NT2/D1 (cell line): Measurements from ENCODE around the gene TGM5.
"Not testable (repeated sequence)": the region's sequence is repeated elsewhere in the genome, so short reads cannot be mapped to it uniquely, and the experiment has no call there.

Experiments
- SUZ12 ChIP-seq: IDR thresholded peaks from 2 replicates; pipeline ENCODE4 v1.6.1; 2011; ENCODE audit not compliant: insufficient read length, insufficient read depth; ENCODE audit errors: extremely low read depth
- YY1 ChIP-seq: IDR thresholded peaks from 2 replicates; pipeline ENCODE4 v1.6.1; 2011; ENCODE audit not compliant: insufficient read length, insufficient read depth
- ZNF274 ChIP-seq: IDR thresholded peaks from 2 replicates; pipeline ENCODE4 v1.6.1; 2011; ENCODE audit warnings: mild to moderate bottlenecking, low read depth, low read length

DNA sequence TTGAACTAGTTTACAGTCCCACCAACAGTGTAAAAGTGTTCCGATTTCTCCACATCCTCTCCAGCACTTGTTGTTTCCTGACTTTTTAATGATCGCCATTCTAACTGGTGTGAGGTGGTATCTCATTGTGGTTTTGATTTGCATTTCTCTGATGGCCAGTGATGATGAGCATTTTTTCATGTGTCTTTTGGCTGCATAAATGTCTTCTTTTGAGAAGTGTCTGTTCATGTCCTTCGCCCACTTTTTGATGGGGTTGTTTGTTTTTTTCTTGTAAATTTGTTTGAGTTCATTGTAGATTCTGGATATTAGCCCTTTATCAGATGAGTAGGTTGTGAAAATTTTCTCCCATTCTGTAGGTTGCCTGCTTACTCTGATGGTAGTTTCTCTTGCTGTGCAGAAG lies 22.9 kb upstream of the TGM5 start:
- TF ChIP-seq ZNF274, SUZ12, YY1: not testable (repeated sequence)
